Neural cell (in vitro differentiated cells): ENCODE results near the gene CCL26. TPM values are rescaled to one million over a fixed set of nuclear protein-coding genes. Genes with fewer than 3 reads are reported as not detected.

Source experiments
- H2AFZ ChIP-seq: fragments of 200-600, 300-800 bp; sonication (generic), shearing (Covaris generic); 2 replicates; pipeline ENCODE4 v1.6.0; 2014; ENCODE audit warnings: low read depth, mild to moderate bottlenecking, antibody characterized with exemption, low read length, moderate library complexity
- H3F3A ChIP-seq: fragments of 200-600 bp; shearing (Covaris generic); 2 replicates; pipeline ENCODE4 v1.6.1; 2016; ENCODE audit warnings: mild to moderate bottlenecking, moderate library complexity, mixed read lengths, antibody characterized with exemption, low read length; ENCODE audit not compliant: insufficient read depth, poor library complexity, severe bottlenecking
- H3K27ac ChIP-seq: fragments of 200-600, 300-800 bp; sonication (generic), shearing (Covaris generic); 2 replicates; pipeline ENCODE4 v1.5.1; 2014; ENCODE audit warnings: mild to moderate bottlenecking, low read length, moderate library complexity
- H3K27me3 ChIP-seq: fragments of 300-800, 200-600 bp; sonication (generic), shearing (Covaris generic); 2 replicates; pipeline ENCODE4 v1.6.0; 2014; ENCODE audit warnings: mild to moderate bottlenecking, low read depth, low read length, moderate library complexity; ENCODE audit not compliant: insufficient read depth
- H3K36me3 ChIP-seq: fragments of 300-800, 200-600 bp; sonication (generic), shearing (Covaris generic); 2 replicates; pipeline ENCODE4 v1.5.1; 2014; ENCODE audit warnings: mild to moderate bottlenecking, antibody characterized with exemption, low read length, moderate library complexity; ENCODE audit not compliant: insufficient read depth
- H3K4me2 ChIP-seq: fragments of 300-800, 200-600 bp; sonication (generic), shearing (Covaris generic); 2 replicates; pipeline ENCODE4 v1.6.0; 2014; ENCODE audit warnings: mild to moderate bottlenecking, low read length
- H3K4me3 ChIP-seq: fragments of 300-800, 200-600 bp; sonication (generic), shearing (Covaris generic); 2 replicates; pipeline ENCODE4 v1.5.1; 2014; ENCODE audit warnings: mild to moderate bottlenecking, low read length, moderate library complexity
- H3K79me2 ChIP-seq: fragments of 200-600 bp; shearing (Covaris generic); replicated peaks from 2 replicates; pipeline ENCODE4 v1.6.0; 2014; ENCODE audit warnings: mild to moderate bottlenecking, low read length, moderate library complexity; ENCODE audit not compliant: insufficient read depth
- H3K9ac ChIP-seq: fragments of 300-800, 200-600 bp; sonication (generic), shearing (Covaris generic); 2 replicates; pipeline ENCODE4 v1.6.1; 2016; ENCODE audit warnings: mild to moderate bottlenecking, low read length, mixed read lengths
- H3K9me2 ChIP-seq: fragments of 200-600 bp; shearing (Covaris generic); 2 replicates; pipeline ENCODE4 v1.6.1; 2016; ENCODE audit warnings: mild to moderate bottlenecking, low read length, mixed read lengths; ENCODE audit not compliant: insufficient read depth
- H3K9me3 ChIP-seq: fragments of 200-600, 300-800 bp; sonication (generic), shearing (Covaris generic); 2 replicates; pipeline ENCODE4 v1.6.1; 2016; ENCODE audit warnings: mild to moderate bottlenecking, mixed run types, low read length, moderate library complexity, mixed read lengths
- H4K20me1 ChIP-seq: fragments of 200-600 bp; shearing (Covaris generic); 2 replicates; pipeline ENCODE4 v1.6.1; 2016; ENCODE audit warnings: mild to moderate bottlenecking, mixed run types; ENCODE audit not compliant: insufficient read depth
- CTCF ChIP-seq: fragments of 450-650 bp; IDR thresholded peaks from 2 replicates; pipeline ENCODE4 v1.5.1; 2014; ENCODE audit warnings: antibody characterized with exemption, mild to moderate bottlenecking, moderate library complexity; ENCODE audit not compliant: poor library complexity, severe bottlenecking
- EP300 ChIP-seq: fragments of 450-650 bp; conservative IDR thresholded peaks from 2 replicates; pipeline ENCODE4 v1.6.1; 2014; ENCODE audit warnings: antibody characterized with exemption, mild to moderate bottlenecking, moderate library complexity; ENCODE audit not compliant: poor library complexity, severe bottlenecking
- EZH2 ChIP-seq: fragments of 200-600, 300-800 bp; shearing (Covaris generic), sonication (generic); IDR thresholded peaks from 2 replicates; pipeline ENCODE4 v1.6.1; 2014; ENCODE audit warnings: antibody characterized with exemption, low read length, borderline replicate concordance, mild to moderate bottlenecking; ENCODE audit not compliant: insufficient read depth, poor library complexity, severe bottlenecking
- MXI1 ChIP-seq: fragments of 450-650 bp; conservative IDR thresholded peaks from 2 replicates; pipeline ENCODE4 v1.6.1; 2014; ENCODE audit warnings: antibody characterized with exemption, mild to moderate bottlenecking; ENCODE audit not compliant: poor library complexity, severe bottlenecking
- POLR2AphosphoS5 ChIP-seq: IDR thresholded peaks from 2 replicates; pipeline ENCODE4 v1.6.1; 2012
- RAD21 ChIP-seq: fragments of 450-650 bp; conservative IDR thresholded peaks from 2 replicates; pipeline ENCODE4 v1.6.1; 2014; ENCODE audit warnings: antibody characterized with exemption, mild to moderate bottlenecking, moderate library complexity
- REST ChIP-seq: IDR thresholded peaks from 2 replicates; pipeline ENCODE4 v1.6.1; 2012; ENCODE audit warnings: borderline replicate concordance
- SMC3 ChIP-seq: fragments of 450-650 bp; conservative IDR thresholded peaks from 2 replicates; pipeline ENCODE4 v1.6.1; 2014; ENCODE audit warnings: antibody characterized with exemption, mild to moderate bottlenecking, moderate library complexity; ENCODE audit not compliant: poor library complexity
- TAF1 ChIP-seq: IDR thresholded peaks from 2 replicates; pipeline ENCODE4 v1.6.1; 2012; ENCODE audit warnings: low read depth
- polyA plus RNA-seq: library from polyadenylated mRNA; depleted of rRNA; stranded (reverse); fragments of >200 nt; gene quantifications from 2 replicates; pipeline ENCODE4 v1.2.3, GENCODE V29; 2014

CCL26 gene
- polyA plus RNA-seq, 1 donor from 2014 or later: not detected

- Histone ChIP-seq H3K4me2 (no peak overlapping the region), H3K36me3 (no peaks in the 10 kb centered on the region), H3K9ac (no peak overlapping the region), H3K27me3 (no peaks in the 10 kb centered on the region), H3K4me3 (no peak overlapping the region), H3K27ac (no peak overlapping the region), H4K20me1 (no peaks in the 10 kb centered on the region), H3K9me2 (no peaks in the 10 kb centered on the region), H2AFZ (no peak overlapping the region), H3K9me3 (no peaks in the 10 kb centered on the region), H3F3A (no peaks in the 10 kb centered on the region), H3K79me2 (no peaks in the 10 kb centered on the region)
- no peak for TF ChIP-seq EZH2
- TF ChIP-seq REST: no peak
- TF ChIP-seq TAF1: no peak
- TF ChIP-seq POLR2AphosphoS5: no peak
- no peak for TF ChIP-seq CTCF
- TF ChIP-seq MXI1: no peak
- no peak for TF ChIP-seq SMC3
- no peak for TF ChIP-seq EP300
- TF ChIP-seq RAD21: no peak
Measured at GRCh38 chr7:75808106-75808505, 36.1 kb upstream of the CCL26 start.

- no peaks in the 10 kb centered on the region for H3K79me2 ChIP-seq
- TF ChIP-seq POLR2AphosphoS5 (no peak), SMC3 (no peak), REST (no peak), MXI1 (no peak), RAD21 (no peak), EP300 (no peak), TAF1 (no peak), EZH2 (no peak), CTCF (no peak)
- H2AFZ ChIP-seq: no peak overlapping the region
Measured at GRCh38 chr7:75807452-75807851, 35.4 kb upstream of the CCL26 start.

More at GRCh38 chr7:75807452-75807851, 35.4 kb upstream of the CCL26 start:
- no peak overlapping the region for H3K4me2 ChIP-seq
- no peaks in the 10 kb centered on the region for H3K36me3 ChIP-seq
- no peak overlapping the region for H3K9ac ChIP-seq
- H4K20me1 ChIP-seq: no peaks in the 10 kb centered on the region
- no peak overlapping the region for H3K4me3 ChIP-seq
- H3K27me3 ChIP-seq: no peaks in the 10 kb centered on the region
- no peaks in the 10 kb centered on the region for H3F3A ChIP-seq
- H3K9me2 ChIP-seq: no peaks in the 10 kb centered on the region
- H3K27ac ChIP-seq: no peak overlapping the region
- no peaks in the 10 kb centered on the region for H3K9me3 ChIP-seq
